ENCODE measurements around the gene GANC.

The GANC gene

DNA sequence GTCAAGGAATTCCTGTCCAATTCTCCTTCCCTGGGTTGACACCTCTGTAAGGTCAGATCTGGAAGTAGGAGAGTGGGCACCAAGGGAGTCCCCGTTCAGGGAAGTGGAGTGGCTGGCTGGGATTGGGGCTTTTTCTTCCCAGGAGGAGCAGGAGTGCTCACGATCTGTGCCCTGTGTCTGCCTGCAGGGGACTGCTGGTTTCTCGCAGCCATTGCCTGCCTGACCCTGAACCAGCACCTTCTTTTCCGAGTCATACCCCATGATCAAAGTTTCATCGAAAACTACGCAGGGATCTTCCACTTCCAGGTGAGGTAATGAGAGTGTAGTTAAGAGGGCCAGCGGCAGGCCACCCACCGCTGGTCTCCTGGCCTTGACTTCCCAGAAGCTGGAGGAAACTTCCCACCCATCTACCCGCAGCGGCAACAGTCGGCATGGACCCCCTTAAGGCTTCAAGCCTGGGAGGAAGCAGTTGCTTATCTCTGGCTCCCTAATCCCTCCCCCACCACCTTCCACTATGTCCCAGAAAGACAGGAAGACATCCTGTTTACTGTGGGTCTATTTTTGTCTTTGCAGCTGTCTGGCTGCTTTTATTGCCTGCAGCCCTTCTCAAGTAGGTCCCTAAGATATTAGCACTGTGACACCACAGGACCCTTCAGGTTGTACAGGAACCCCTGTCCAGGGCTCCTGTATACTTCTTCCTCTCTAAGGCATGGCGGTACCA lies 113.1 kb downstream of the GANC start:
- no peak for DNase-seq

DNA sequence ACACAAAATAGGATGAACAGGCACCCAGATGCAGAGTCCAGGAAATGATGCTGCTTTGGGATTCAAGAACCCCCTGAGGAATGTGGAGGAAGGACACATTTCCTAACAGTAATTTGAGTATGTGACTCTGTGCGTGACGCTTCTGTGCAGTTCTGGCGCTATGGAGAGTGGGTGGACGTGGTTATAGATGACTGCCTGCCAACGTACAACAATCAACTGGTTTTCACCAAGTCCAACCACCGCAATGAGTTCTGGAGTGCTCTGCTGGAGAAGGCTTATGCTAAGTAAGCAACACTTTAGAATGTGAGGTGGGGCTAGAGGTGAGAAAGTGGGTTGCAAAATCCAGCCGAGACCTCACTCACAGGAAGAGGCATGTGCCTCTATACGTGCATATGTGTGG lies 114.6 kb downstream of the GANC start:
- DNase-seq, result no peak

DNA sequence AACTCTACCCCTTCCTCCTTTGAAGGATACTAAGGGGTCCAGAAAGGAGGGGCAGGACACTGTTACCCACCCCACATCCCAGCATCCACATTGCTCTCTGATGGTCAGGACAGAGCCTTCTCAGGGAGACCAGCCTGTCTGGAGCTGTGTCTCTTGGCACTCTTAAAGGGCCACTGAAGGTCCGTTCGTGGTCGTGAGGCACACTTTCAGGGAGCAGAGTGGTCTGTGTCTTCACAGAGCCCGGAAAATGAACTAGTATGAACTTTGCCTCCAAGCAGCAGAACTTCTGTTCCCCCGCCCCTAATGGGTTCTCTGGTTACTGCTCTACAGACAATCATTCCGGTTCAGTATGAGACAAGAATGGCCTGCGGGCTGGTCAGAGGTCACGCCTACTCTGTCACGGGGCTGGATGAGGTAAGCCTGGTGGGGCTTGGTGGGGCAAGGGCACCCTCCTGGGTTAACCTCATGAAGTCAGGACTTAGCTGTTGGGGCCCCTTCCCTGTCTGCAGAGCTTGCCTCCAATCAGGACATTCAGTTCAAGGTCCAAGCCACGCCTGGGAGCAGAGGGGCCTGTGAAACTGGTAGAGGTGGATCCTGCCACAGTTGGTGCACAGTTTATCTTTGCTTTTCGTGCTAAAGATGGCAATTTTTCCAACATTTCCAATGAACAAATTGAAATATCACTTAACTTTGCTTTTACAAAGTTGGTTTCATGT lies 119.5 kb downstream of the GANC start:
- DNase-seq, result no peak

DNA sequence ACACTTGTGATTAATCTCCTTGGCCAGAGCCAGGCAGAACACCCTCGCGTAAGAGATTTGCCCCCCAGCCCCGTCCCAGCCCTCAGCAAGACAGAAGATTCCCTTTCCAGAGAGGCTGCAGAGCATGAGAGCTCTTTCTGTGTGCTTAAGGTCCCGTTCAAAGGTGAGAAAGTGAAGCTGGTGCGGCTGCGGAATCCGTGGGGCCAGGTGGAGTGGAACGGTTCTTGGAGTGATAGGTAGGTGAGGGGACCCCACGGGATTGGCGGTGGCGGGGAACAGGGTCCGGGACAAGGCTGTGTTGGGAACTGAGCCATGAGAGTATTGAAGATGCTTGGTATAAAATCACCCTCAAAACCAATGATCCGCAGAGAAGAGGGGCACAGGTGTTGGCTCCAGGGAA lies 121.1 kb downstream of the GANC start:
- DNase-seq, result no peak

DNA sequence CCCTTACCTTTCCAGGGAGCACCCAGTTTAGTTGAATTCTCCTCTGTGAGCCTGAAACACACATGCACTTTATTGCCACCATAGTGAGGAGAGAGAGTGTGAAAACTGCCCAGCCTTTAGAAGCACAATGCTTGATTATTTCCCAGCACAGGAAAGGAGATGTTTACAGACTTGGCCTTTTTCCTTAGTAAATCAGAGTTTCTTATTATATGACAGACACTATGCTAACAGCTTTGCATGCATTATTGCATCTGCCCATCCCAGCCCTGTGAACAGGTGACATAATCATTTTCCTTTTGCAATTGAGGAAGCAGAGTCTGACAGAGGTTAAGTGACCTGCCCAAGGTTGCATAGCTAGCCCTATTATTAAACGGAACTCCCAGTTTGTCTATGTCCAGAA lies 122.8 kb downstream of the GANC start:
- no peak for DNase-seq

DNA sequence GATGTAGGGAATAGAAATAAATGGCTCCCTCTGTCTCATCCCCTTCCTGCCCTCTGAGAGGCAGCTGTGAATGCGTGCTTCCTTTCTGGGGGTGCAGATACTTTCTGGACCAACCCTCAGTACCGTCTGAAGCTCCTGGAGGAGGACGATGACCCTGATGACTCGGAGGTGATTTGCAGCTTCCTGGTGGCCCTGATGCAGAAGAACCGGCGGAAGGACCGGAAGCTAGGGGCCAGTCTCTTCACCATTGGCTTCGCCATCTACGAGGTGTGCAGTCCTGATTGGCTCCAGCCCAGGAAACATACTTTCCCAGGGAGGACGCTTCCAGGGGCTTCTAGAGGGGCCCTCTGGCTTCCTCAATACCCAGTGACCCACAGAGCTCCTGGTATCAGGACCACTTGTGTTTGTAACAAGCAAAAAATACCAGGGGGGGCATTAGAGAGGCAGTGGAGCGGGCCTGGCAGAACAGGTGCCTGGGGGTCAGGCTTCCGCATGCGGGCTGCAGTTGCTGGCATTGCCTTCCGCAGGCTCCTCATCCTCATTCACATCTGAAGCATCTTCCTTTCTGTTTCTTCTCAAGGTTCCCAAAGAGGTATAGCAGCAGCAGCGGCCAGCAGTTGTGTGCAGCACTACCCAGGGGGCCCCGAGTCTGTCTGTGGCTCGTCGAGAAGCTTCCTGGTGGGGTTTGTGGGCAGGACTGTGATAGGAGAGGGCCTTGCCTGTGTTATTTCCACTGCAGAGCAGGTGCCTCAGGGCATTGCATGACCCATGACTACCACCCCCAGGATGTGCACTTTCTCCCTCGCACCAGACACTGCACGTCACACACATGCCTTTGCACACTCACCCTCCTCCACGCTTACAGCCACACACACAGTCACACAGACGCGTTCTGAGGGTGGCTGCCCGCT lies 128.8 kb downstream of the GANC start:
- no peak for DNase-seq

DNA sequence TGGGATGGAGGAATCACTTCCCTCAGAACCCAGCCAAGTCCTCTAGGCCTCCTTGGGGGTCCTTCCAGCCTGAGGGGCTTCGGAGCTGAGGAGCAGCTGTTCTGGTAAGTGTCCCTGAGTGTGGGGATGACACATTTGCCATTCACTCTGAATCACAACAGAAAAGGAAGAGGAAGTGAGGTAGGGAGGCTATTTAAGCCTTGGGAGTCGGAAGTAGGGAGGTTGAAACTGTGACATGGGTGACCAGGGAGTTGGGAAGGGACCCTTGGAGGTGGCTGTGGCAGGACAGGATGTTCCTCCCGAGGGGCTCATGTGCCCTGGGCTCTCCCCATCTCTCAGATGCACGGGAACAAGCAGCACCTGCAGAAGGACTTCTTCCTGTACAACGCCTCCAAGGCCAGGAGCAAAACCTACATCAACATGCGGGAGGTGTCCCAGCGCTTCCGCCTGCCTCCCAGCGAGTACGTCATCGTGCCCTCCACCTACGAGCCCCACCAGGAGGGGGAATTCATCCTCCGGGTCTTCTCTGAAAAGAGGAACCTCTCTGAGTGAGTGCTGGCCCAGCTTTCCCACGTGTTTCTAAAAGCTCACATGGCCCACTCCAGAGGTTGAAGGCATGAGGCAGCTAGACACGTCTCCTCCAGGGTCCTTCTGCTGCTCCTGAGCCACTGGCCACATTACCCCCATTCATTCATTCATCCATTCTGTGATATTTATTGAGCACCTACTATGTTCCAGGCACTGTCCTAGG lies 129.6 kb downstream of the GANC start:
- no peak for DNase-seq

DNA sequence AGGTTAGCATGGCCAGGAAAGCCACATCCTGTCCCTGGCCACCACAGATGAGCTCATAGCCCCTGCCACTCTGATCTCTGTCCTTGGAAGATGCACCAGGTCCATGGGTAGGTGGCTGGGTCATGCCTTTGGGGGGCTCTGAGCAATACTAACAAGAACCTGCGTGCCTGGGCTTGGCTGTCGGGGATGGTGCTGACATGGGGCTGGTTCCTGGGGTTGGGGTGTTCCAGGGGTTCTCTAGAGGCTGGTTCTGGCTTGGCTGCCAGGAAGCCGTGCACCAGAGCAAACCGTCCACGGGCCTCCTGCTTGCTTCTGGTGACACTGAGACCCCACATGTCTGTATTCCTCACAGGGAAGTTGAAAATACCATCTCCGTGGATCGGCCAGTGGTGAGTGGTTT lies 130.4 kb downstream of the GANC start:
- DNase-seq, result no peak

DNA sequence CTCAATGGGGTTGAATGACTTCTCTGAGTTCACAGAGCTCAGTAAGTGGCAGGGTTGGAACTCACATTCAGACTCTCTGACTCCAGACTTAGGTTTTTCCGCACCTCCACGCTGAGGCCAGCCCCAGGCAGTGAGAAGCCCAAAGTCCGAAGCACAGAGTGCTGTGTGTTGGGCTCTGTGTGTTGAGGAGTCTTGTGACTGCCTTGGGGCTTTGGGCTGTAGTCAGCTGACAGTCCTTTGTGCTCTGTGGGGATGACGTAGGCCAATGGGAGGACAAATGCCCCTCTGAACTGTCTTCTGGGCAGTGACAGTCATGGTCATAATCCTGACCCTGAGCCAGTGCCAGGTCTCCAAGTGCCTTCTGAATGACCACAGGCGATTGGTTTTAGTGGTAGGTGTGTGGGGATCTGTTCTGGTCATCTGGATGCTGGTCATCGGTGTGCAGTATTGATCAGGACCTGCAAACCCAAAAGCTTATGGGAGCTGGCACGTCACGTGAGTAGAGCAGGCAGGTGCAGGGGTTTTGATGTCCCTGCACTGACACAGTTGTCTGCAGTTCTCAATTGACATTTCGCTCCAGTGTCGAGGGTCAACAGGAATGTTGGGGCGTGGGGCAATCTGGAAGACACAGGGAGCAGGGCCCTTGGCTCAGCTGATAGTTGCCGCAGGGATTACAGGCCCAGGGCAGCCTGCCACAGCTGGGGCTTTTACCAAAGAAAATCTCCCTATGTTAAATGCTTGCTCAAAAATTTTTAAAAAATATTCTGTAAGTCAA lies 131.6 kb downstream of the GANC start:
- DNase-seq, result no peak

DNA sequence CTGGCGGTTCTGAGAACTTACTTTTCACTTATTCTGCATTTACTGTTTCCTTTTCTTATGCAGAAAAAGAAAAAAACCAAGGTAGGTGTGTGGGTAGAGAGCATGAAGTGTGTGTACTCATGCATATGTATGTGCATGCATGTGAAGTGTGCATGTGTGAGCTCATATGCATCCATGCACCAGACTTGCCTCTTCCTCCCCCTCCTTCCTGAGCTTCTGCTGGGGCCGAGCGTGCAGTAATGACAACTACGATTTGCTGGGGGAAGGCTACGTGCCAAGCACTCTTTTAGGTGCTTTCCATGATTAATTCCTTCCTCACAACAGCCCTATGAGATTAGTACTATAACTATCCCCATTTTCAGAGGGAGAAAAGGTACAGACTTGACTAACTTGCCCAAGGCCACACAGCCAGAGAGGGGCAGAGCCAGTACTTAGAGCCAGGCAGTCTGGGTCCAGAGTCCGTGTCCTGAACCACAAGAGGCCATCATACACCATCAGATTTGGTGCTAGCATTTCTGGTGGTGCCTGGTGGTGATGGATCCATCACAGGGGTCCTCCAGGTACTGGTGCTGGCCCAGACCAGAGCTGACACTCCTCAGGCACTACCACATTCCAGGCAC lies 133.0 kb downstream of the GANC start:
- DNase-seq, result no peak
